CD4-positive, alpha-beta memory T cell (primary cell): Measurements from ENCODE around the gene CCR9. TPM values are rescaled to one million over a fixed set of nuclear protein-coding genes. Genes with fewer than 3 reads are reported as not detected.
A peak's percentile ranks its signal among the peaks of the same experiment; 100 is the strongest.

Experiments used
- CTCF ChIA-PET: fragments of 350-600 bp; sonication (Branson Sonifier 250); formaldehyde crosslinking; loops from one replicate; lab custom pipeline; 2021; ENCODE audit warnings: inconsistent platforms; ENCODE audit not compliant: partially characterized antibody; lab: Charles Lee
- POLR2A ChIA-PET: fragments of 350-600 bp; sonication (Branson Sonifier 250); formaldehyde crosslinking; loops from one replicate; lab custom pipeline; 2021; ENCODE audit not compliant: partially characterized antibody; lab: Charles Lee
- DNase-seq, 5 donors: peaks; one replicate each; pipeline versions ENCODE4 v3.0.0 to v3.0.0-alpha.2; 2020 to 2022; ENCODE audit warnings: mixed read lengths in 1 of 5
- H3K27ac ChIP-seq: one replicate; pipeline ENCODE4 v1.7.0; 2013; ENCODE audit warnings: low read depth, low read length
- H3K27me3 ChIP-seq: 2 replicates; pipeline ENCODE4 v1.7.0; 2013; ENCODE audit warnings: mild to moderate bottlenecking, low read length, moderate library complexity; ENCODE audit not compliant: insufficient read depth
- H3K36me3 ChIP-seq: 2 replicates; pipeline ENCODE4 v1.7.0; 2013; ENCODE audit warnings: mild to moderate bottlenecking, low read length, moderate library complexity; ENCODE audit not compliant: insufficient read depth
- H3K4me1 ChIP-seq: 2 replicates; pipeline ENCODE4 v1.7.0; 2013; ENCODE audit warnings: mild to moderate bottlenecking, low read length, moderate library complexity; ENCODE audit not compliant: insufficient read depth
- H3K4me3 ChIP-seq, 2 donors: one replicate each; pipeline ENCODE4 v1.7.0; 2013; ENCODE audit warnings: low read length in 2 of 2, mild to moderate bottlenecking in 1 of 2
- H3K9me3 ChIP-seq, 2 donors: one replicate each; pipeline ENCODE4 v1.7.0; 2013; ENCODE audit warnings: low read length in 2 of 2, control low read depth in 1 of 2; ENCODE audit not compliant: control insufficient read depth in 1 of 2
- H3K27ac Mint-ChIP-seq, 7 donors: one replicate each; pipeline ENCODE4 v1.8.0; 2020 to 2021; ENCODE audit warnings: mixed read lengths in 7 of 7, mild to moderate bottlenecking in 6 of 7, inconsistent platforms in 3 of 7, moderate library complexity in 3 of 7
- H3K27me3 Mint-ChIP-seq, 2 donors: one replicate each; pipeline ENCODE4 v1.8.0; 2020 to 2021; ENCODE audit warnings: mixed read lengths in 2 of 2
- H3K36me3 Mint-ChIP-seq, 2 donors: one replicate each; pipeline ENCODE4 v1.8.0; 2020 to 2021; ENCODE audit warnings: mixed read lengths in 2 of 2, inconsistent platforms in 1 of 2, mild to moderate bottlenecking in 1 of 2
- H3K4me1 Mint-ChIP-seq, 4 donors: one replicate each; pipeline ENCODE4 v1.8.0; 2020 to 2021; ENCODE audit warnings: mixed read lengths in 4 of 4, mild to moderate bottlenecking in 1 of 4
- H3K4me3 Mint-ChIP-seq, 8 donors: one replicate each; pipeline ENCODE4 v1.8.0; 2020 to 2021; ENCODE audit warnings: mixed read lengths in 8 of 8, mild to moderate bottlenecking in 7 of 8, moderate library complexity in 6 of 8, inconsistent platforms in 3 of 8
- H3K9me3 Mint-ChIP-seq, 8 donors: one replicate each; pipeline ENCODE4 v1.8.0; 2020 to 2021; ENCODE audit warnings: mixed read lengths in 8 of 8, mild to moderate bottlenecking in 5 of 8, inconsistent platforms in 3 of 8, moderate library complexity in 1 of 8
- intact Hi-C: fragments of 100-400 bp; cut with micrococcal nuclease; formaldehyde crosslinking; loops from one replicate; pipeline ENCODE4 v1.15.1; 2023
- polyA plus RNA-seq, 2 donors: library from polyadenylated mRNA; unstranded; fragments of 300-500 nt; fragmentation: Illumina TruSeq; gene quantifications; one replicate each; pipeline ENCODE4 v1.2.3, GENCODE V29; 2021
- total RNA-seq, 2 experiments: library from RNA; stranded (reverse); gene quantifications; one replicate each; pipeline ENCODE4 v1.2.3, GENCODE V29; 2021

CCR9 gene
- total and polyA plus RNA-seq, 4 experiments from 2014 or later, result 3.9 to 4.5 (median 4.2) TPM

GRCh38 chr3:45915518-45916231 lies 29.3 kb downstream of the CCR9 start:
- H3K9me3 Mint-ChIP-seq, result no peaks in the 10 kb centered on the region
- Histone ChIP-seq H3K4me3 (peak overlapping the region in 1 of 2 donors; percentile 9), H3K4me1 (peaks cover 44% of the 10 kb centered on the region), H3K27ac (peak overlapping the region; percentile 38), H3K36me3 (no peaks in the 10 kb centered on the region), H3K9me3 (no peaks in the 10 kb centered on the region), H3K27me3 (no peaks in the 10 kb centered on the region)
- H3K27ac Mint-ChIP-seq, result peak overlapping the region; percentile 77 to 94 (median 88)
- ChIA-PET POLR2A (interaction anchor here (1.3 kb wide), 2 partner anchors 11 to 66 kb away, joined by 3 to 6 read pairs; no protein-coding TSS in a partner anchor), CTCF (interaction anchor here (1.0 to 1.4 kb wide), 2 partner anchors 22 to 259 kb away, joined by 3 to 4 read pairs; no protein-coding TSS in a partner anchor)
- H3K27me3 Mint-ChIP-seq, result no peaks in the 10 kb centered on the region
- peaks cover 21 to 66% (median 38%) of the 10 kb centered on the region in 4 donors for H3K4me1 Mint-ChIP-seq
- H3K4me3 Mint-ChIP-seq, result peak overlapping the region; percentile 81 to 94 (median 86)
- peaks cover 21 to 26% of the 10 kb centered on the region in 2 donors for H3K36me3 Mint-ChIP-seq
- peak; percentile 52 to 88 (median 70) for DNase-seq
- intact Hi-C loops, result loop anchor here (5.0 to 10.0 kb wide), 3 partner anchors 73 to 321 kb away; partner anchors contain the start of genes LIMD1, LZTFL1 and SLC6A20

GRCh38 chr3:45917146-45917898 lies 31.0 kb downstream of the CCR9 start:
- intact Hi-C loops, result loop anchor here (5.0 to 10.0 kb wide), 3 partner anchors 75 to 323 kb away; partner anchors contain the start of genes LIMD1, LZTFL1 and SLC6A20
- Histone ChIP-seq H3K27ac (no peak overlapping the region), H3K36me3 (peaks cover 8% of the 10 kb centered on the region), H3K4me3 (no peak overlapping the region), H3K4me1 (peaks cover 34% of the 10 kb centered on the region), H3K27me3 (no peaks in the 10 kb centered on the region), H3K9me3 (no peaks in the 10 kb centered on the region)
- H3K4me1 Mint-ChIP-seq, result peaks cover 20 to 59% (median 33%) of the 10 kb centered on the region in 4 donors
- H3K4me3 Mint-ChIP-seq, result peak overlapping the region in 2 of 8 donors; percentile 39 to 48
- ChIA-PET POLR2A (interaction anchor here (0.7 to 1.2 kb wide), 3 partner anchors 9 to 154 kb away, joined by 3 to 5 read pairs (median 3); partner anchors contain the start of gene LZTFL1), CTCF (interaction anchor here (1.0 kb wide), 1 partner anchor 161 kb away, joined by 4 read pairs; no protein-coding TSS in a partner anchor)
- no peak for DNase-seq
- no peaks in the 10 kb centered on the region for H3K27me3 Mint-ChIP-seq
- H3K27ac Mint-ChIP-seq, result peak overlapping the region; percentile 25 to 84 (median 54)
- H3K36me3 Mint-ChIP-seq, result peaks cover 24 to 40% of the 10 kb centered on the region in 2 donors
- no peaks in the 10 kb centered on the region for H3K9me3 Mint-ChIP-seq

GRCh38 chr3:45921158-45922038 lies 35.1 kb downstream of the CCR9 start:
- no peak overlapping the region for H3K4me3 ChIP-seq
- H3K36me3 Mint-ChIP-seq, result peaks cover 49 to 67% of the 10 kb centered on the region in 2 donors
- peaks cover 7% of the 10 kb centered on the region for H3K4me1 ChIP-seq
- no peak for DNase-seq
- ChIA-PET CTCF (interaction anchor here (0.9 to 3.5 kb wide), 5 partner anchors 8 to 158 kb away, joined by 3 to 19 read pairs (median 5); no protein-coding TSS in a partner anchor), POLR2A (interaction anchor here (1.0 to 2.5 kb wide), 6 partner anchors 17 to 145 kb away, joined by 3 to 8 read pairs (median 4); partner anchors contain the start of gene LZTFL1)
- H3K27me3 Mint-ChIP-seq, result no peaks in the 10 kb centered on the region
- H3K27ac Mint-ChIP-seq, result peak overlapping the region; percentile 10 to 80 (median 75)
- H3K4me3 Mint-ChIP-seq, result peak overlapping the region in 3 of 8 donors; percentile 21 to 65 (median 55)
- no peaks in the 10 kb centered on the region for H3K27me3 ChIP-seq
- H3K4me1 Mint-ChIP-seq, result peaks cover 9 to 28% (median 18%) of the 10 kb centered on the region in 4 donors
- H3K36me3 ChIP-seq, result peaks cover 24% of the 10 kb centered on the region
- H3K27ac ChIP-seq, result no peak overlapping the region
- H3K9me3 Mint-ChIP-seq, result no peaks in the 10 kb centered on the region
- intact Hi-C loops, result no loop called here
- no peaks in the 10 kb centered on the region for H3K9me3 ChIP-seq

GRCh38 chr3:45922039-45922326 lies 35.6 kb downstream of the CCR9 start:
- peaks cover 4% of the 10 kb centered on the region for H3K4me1 ChIP-seq
- peak overlapping the region in 1 of 8 donors; percentile 21 for H3K4me3 Mint-ChIP-seq
- no peaks in the 10 kb centered on the region for H3K9me3 ChIP-seq
- peaks cover 24% of the 10 kb centered on the region for H3K36me3 ChIP-seq
- CTCF ChIA-PET, result interaction anchor here (1.1 to 3.5 kb wide), 3 partner anchors 8 to 81 kb away, joined by 3 to 19 read pairs (median 5); no protein-coding TSS in a partner anchor
- DNase-seq, result no peak
- no peak overlapping the region for H3K4me3 ChIP-seq
- peaks cover 52 to 72% of the 10 kb centered on the region in 2 donors for H3K36me3 Mint-ChIP-seq
- H3K27me3 ChIP-seq, result no peaks in the 10 kb centered on the region
- no peaks in the 10 kb centered on the region for H3K27me3 Mint-ChIP-seq
- no peak overlapping the region for H3K27ac ChIP-seq
- POLR2A ChIA-PET, result interaction anchor here (1.0 to 2.5 kb wide), 3 partner anchors 34 to 144 kb away, joined by 3 to 8 read pairs (median 4); no protein-coding TSS in a partner anchor
- intact Hi-C loops, result no loop called here
- peak overlapping the region; percentile 10 to 80 (median 59) for H3K27ac Mint-ChIP-seq
- H3K9me3 Mint-ChIP-seq, result no peaks in the 10 kb centered on the region
- H3K4me1 Mint-ChIP-seq, result peaks cover 7 to 22% (median 14%) of the 10 kb centered on the region in 4 donors

GRCh38 chr3:45922950-45923590 lies 36.7 kb downstream of the CCR9 start:
- peak overlapping the region in 1 of 8 donors; percentile 44 for H3K4me3 Mint-ChIP-seq
- intact Hi-C loops, result no loop called here
- no peaks in the 10 kb centered on the region for H3K9me3 Mint-ChIP-seq
- CTCF ChIA-PET, result interaction anchor here (0.9 kb wide), 1 partner anchor 160 kb away, joined by 3 read pairs; no protein-coding TSS in a partner anchor
- peaks cover 60 to 80% of the 10 kb centered on the region in 2 donors for H3K36me3 Mint-ChIP-seq
- Histone ChIP-seq H3K4me3 (no peak overlapping the region), H3K9me3 (no peaks in the 10 kb centered on the region), H3K36me3 (peaks cover 34% of the 10 kb centered on the region), H3K27me3 (no peaks in the 10 kb centered on the region), H3K4me1 (peaks cover 4% of the 10 kb centered on the region), H3K27ac (no peak overlapping the region)
- no peak for DNase-seq
- peaks cover 7 to 15% (median 11%) of the 10 kb centered on the region in 4 donors for H3K4me1 Mint-ChIP-seq
- no peaks in the 10 kb centered on the region for H3K27me3 Mint-ChIP-seq
- peak overlapping the region in 3 of 7 donors; percentile 11 to 79 (median 59) for H3K27ac Mint-ChIP-seq
- POLR2A ChIA-PET, result interaction anchor here (1.2 to 2.5 kb wide), 4 partner anchors 10 to 42 kb away, joined by 3 to 8 read pairs (median 4); no protein-coding TSS in a partner anchor

GRCh38 chr3:45923755-45924154 lies 37.4 kb downstream of the CCR9 start:
- peaks cover 7 to 16% (median 12%) of the 10 kb centered on the region in 4 donors for H3K4me1 Mint-ChIP-seq
- H3K9me3 ChIP-seq, result no peaks in the 10 kb centered on the region
- peaks cover 61 to 82% of the 10 kb centered on the region in 2 donors for H3K36me3 Mint-ChIP-seq
- peak overlapping the region in 1 of 7 donors; percentile 79 for H3K27ac Mint-ChIP-seq
- ChIA-PET POLR2A (interaction anchor here (0.7 to 1.9 kb wide), 3 partner anchors 11 to 55 kb away, joined by 3 to 4 read pairs (median 4); no protein-coding TSS in a partner anchor), CTCF (no interaction called here)
- peaks cover 4% of the 10 kb centered on the region for H3K4me1 ChIP-seq
- peaks cover 38% of the 10 kb centered on the region for H3K36me3 ChIP-seq
- H3K9me3 Mint-ChIP-seq, result no peaks in the 10 kb centered on the region
- no peak overlapping the region for H3K4me3 Mint-ChIP-seq
- H3K4me3 ChIP-seq, result no peak overlapping the region
- no peaks in the 10 kb centered on the region for H3K27me3 Mint-ChIP-seq
- intact Hi-C loops, result no loop called here
- no peak for DNase-seq
- no peaks in the 10 kb centered on the region for H3K27me3 ChIP-seq
- no peak overlapping the region for H3K27ac ChIP-seq
